GM21529 (cell line): Measurements from ENCODE around the gene MROH7.

Experiments
- ATAC-seq: cut with Tn5 transposase; IDR thresholded peaks from one replicate; pipeline ENCODE4 v1.9.1; 2021; ENCODE audit not compliant: unreplicated experiment

The MROH7 gene

GRCh38 chr1:54640863-54641836 is at the start of gene MROH7:
MROH7 (plus strand) TSS chr1:54641786; CDS start chr1:54652927, 11,141 bp downstream.
- no peak for ATAC-seq

- ATAC-seq, result no peak
Measured at GRCh38 chr1:54593571-54594160, 47.9 kb upstream of the MROH7 start.

- no peak for ATAC-seq
Measured at GRCh38 chr1:54594463-54594862, 47.1 kb upstream of the MROH7 start.

GRCh38 chr1:54595956-54596498 is 45.6 kb upstream of the MROH7 start:
- no peak for ATAC-seq

- ATAC-seq, result no peak
Measured at GRCh38 chr1:54596756-54597155, 44.8 kb upstream of the MROH7 start.

GRCh38 chr1:54597455-54598030 is 44.0 kb upstream of the MROH7 start:
- ATAC-seq, result no peak

- no peak for ATAC-seq
Measured at GRCh38 chr1:54599211-54599823, 42.3 kb upstream of the MROH7 start.

- no peak for ATAC-seq
Measured at GRCh38 chr1:54600947-54601721, 40.5 kb upstream of the MROH7 start.

- no peak for ATAC-seq
Measured at GRCh38 chr1:54601730-54602129, 39.9 kb upstream of the MROH7 start.

GRCh38 chr1:54602554-54602953 is 39.0 kb upstream of the MROH7 start:
- no peak for ATAC-seq

GRCh38 chr1:54603241-54603640 is 38.3 kb upstream of the MROH7 start:
- no peak for ATAC-seq

- ATAC-seq, result no peak
Measured at GRCh38 chr1:54604051-54604450, 37.5 kb upstream of the MROH7 start.

GRCh38 chr1:54604572-54605370 is 36.8 kb upstream of the MROH7 start:
- ATAC-seq, result no peak

GRCh38 chr1:54606096-54606989 is 35.2 kb upstream of the MROH7 start:
- ATAC-seq, result no peak

GRCh38 chr1:54606990-54607325 is 34.6 kb upstream of the MROH7 start:
- ATAC-seq, result no peak

GRCh38 chr1:54607821-54608565 is 33.6 kb upstream of the MROH7 start:
- ATAC-seq, result no peak

- no peak for ATAC-seq
Measured at GRCh38 chr1:54608566-54609230, 32.9 kb upstream of the MROH7 start.
